ENCODE results near the gene UBE2J1. TPM values are rescaled to one million over a fixed set of nuclear protein-coding genes. Genes with fewer than 3 reads are reported as not detected.

Gene UBE2J1
- total and polyA plus RNA-seq, 2 donors (not counting 3 experiments of a cell fraction or from before 2014, with no cell fraction given) = 44.4 to 96.6 TPM

GRCh38 chr6:89356642-89357170 lies 4.2 kb upstream of the UBE2J1 start:
- BruUV-seq (replicated peaks) = no TSS peak
- no peak for DNase-seq (ENCODE audit: low read depth, low spot score)
- Histone ChIP-seq H3K36me3 (ENCODE audit: control insufficient read depth in 2 of 2, extremely low read depth in 1 of 2, insufficient read depth in 2 of 2, low read length in 2 of 2) (no peaks in the 10 kb centered on the region), H3K9ac (replicated peaks; ENCODE audit: extremely low read depth, insufficient read depth, low read length) (no peak overlapping the region), H4K20me1 (replicated peaks; ENCODE audit: control insufficient read depth, extremely low read depth, insufficient read depth, low read length) (no peaks in the 10 kb centered on the region), H3K4me1 (ENCODE audit: control insufficient read depth, extremely low read depth, insufficient read depth, low read length) (peaks cover 3% of the 10 kb centered on the region), H3K4me2 (ENCODE audit: insufficient read depth, low read length) (no peak overlapping the region), H3K9me3 (replicated peaks; ENCODE audit: control insufficient read depth, insufficient read depth, low read length) (no peaks in the 10 kb centered on the region), H3K79me2 (ENCODE audit: control insufficient read depth, insufficient read depth, low read length) (peaks cover 8% of the 10 kb centered on the region), H3K4me3 (replicated peaks in 1 of 3; ENCODE audit: insufficient read depth in 1 of 3, low read depth in 1 of 3, low read length in 3 of 3) (no peak overlapping the region), H3K27me3 (ENCODE audit: control insufficient read depth in 2 of 2, insufficient read depth in 2 of 2, low read length in 2 of 2) (no peaks in the 10 kb centered on the region), H2AFZ (ENCODE audit: low read depth, low read length) (no peak overlapping the region), H3K9me1 (replicated peaks; ENCODE audit: control insufficient read depth, extremely low read depth, insufficient read depth, low read length) (no peaks in the 10 kb centered on the region), H3K27ac (ENCODE audit: insufficient read depth, low read depth, low read length) (no peak overlapping the region)
- no peak for FAIRE-seq
- intact Hi-C loops (cut with micrococcal nuclease) = no loop called here
- no peak for TF ChIP-seq POLR2AphosphoS5 (IDR thresholded peaks at IDR 0.05; ENCODE audit: insufficient read depth, low read depth, low read length)
- ChIA-PET POLR2A (interaction anchor here (0.9 to 1.2 kb wide), 2 partner anchors 9 to 276 kb away, joined by 3 to 4 read pairs; partner anchors contain the start of gene PNRC1), CTCF (interaction anchor here (1.9 to 4.4 kb wide), 4 partner anchors 9 to 45 kb away, joined by 7 to 56 read pairs (median 24); no protein-coding TSS in a partner anchor)
- dilution Hi-C loops (cut with MboI; ENCODE audit: extremely low pct_ligation_motif_present, low sequenced_read_pairs) = no loop called here

GRCh38 chr6:89355511-89356194 lies 3.1 kb upstream of the UBE2J1 start:
- Histone ChIP-seq H3K36me3 (ENCODE audit: control insufficient read depth in 2 of 2, extremely low read depth in 1 of 2, insufficient read depth in 2 of 2, low read length in 2 of 2) (no peaks in the 10 kb centered on the region), H3K4me1 (ENCODE audit: control insufficient read depth, extremely low read depth, insufficient read depth, low read length) (peaks cover 10% of the 10 kb centered on the region), H3K79me2 (ENCODE audit: control insufficient read depth, insufficient read depth, low read length) (peaks cover 15% of the 10 kb centered on the region), H3K9me3 (replicated peaks; ENCODE audit: control insufficient read depth, insufficient read depth, low read length) (no peaks in the 10 kb centered on the region), H3K27me3 (ENCODE audit: control insufficient read depth in 2 of 2, insufficient read depth in 2 of 2, low read length in 2 of 2) (no peaks in the 10 kb centered on the region), H3K4me3 (replicated peaks in 1 of 3; ENCODE audit: insufficient read depth in 1 of 3, low read depth in 1 of 3, low read length in 3 of 3) (no peak overlapping the region), H3K9me1 (replicated peaks; ENCODE audit: control insufficient read depth, extremely low read depth, insufficient read depth, low read length) (no peaks in the 10 kb centered on the region), H3K27ac (ENCODE audit: insufficient read depth, low read depth, low read length) (no peak overlapping the region), H2AFZ (ENCODE audit: low read depth, low read length) (no peak overlapping the region), H3K4me2 (ENCODE audit: insufficient read depth, low read length) (no peak overlapping the region), H3K9ac (replicated peaks; ENCODE audit: extremely low read depth, insufficient read depth, low read length) (no peak overlapping the region), H4K20me1 (replicated peaks; ENCODE audit: control insufficient read depth, extremely low read depth, insufficient read depth, low read length) (no peaks in the 10 kb centered on the region)
- no peak for FAIRE-seq
- intact Hi-C loops (cut with micrococcal nuclease) = no loop called here
- BruUV-seq (replicated peaks) = no TSS peak
- ChIA-PET CTCF (interaction anchor here (0.9 to 4.4 kb wide), 5 partner anchors 8 to 44 kb away, joined by 3 to 56 read pairs (median 15); no protein-coding TSS in a partner anchor), POLR2A (no interaction called here)
- dilution Hi-C loops (cut with MboI; ENCODE audit: extremely low pct_ligation_motif_present, low sequenced_read_pairs) = no loop called here
- DNase-seq (ENCODE audit: low read depth, low spot score) = no peak
- TF ChIP-seq GATA2 (IDR thresholded peaks at IDR 0.05; ENCODE audit: insufficient read depth, insufficient read length, low read depth, low read length) = no peak
- no peak for TF ChIP-seq EZH2 (IDR thresholded peaks at IDR 0.05; ENCODE audit: borderline replicate concordance, low read depth, low read length, severe bottlenecking)
- no peak for TF ChIP-seq MYC (IDR thresholded peaks at IDR 0.05; ENCODE audit: low read depth, low read length)
- TF ChIP-seq POLR2AphosphoS5 (IDR thresholded peaks at IDR 0.05; ENCODE audit: insufficient read depth, low read depth, low read length) = no peak
- TF ChIP-seq CTCF (IDR thresholded peaks at IDR 0.05; ENCODE audit: extremely low read depth in 1 of 2, insufficient read depth in 1 of 2, low read depth in 1 of 2, low read length in 2 of 2) = no peak
- no peak for TF ChIP-seq MAX (IDR thresholded peaks at IDR 0.05; ENCODE audit: insufficient read depth, insufficient read length)
- no peak for TF ChIP-seq POLR2A (IDR thresholded peaks at IDR 0.05; ENCODE audit: low read depth, low read length)

Data from endothelial cell of umbilical vein (primary cell).